Ovary (tissue), 9 donors: ENCODE data around the gene AKAP9. TPM values are rescaled to one million over a fixed set of nuclear protein-coding genes. Genes with fewer than 3 reads are reported as not detected.

Experiments
- DNase-seq, 5 donors: peaks; one replicate each; pipeline ENCODE4 v3.0.0-alpha.2; 2019 to 2020
- H3K27ac ChIP-seq, 2 donors: fragments of 200-600 bp; one replicate each; pipeline versions ENCODE4 v1.5.1 to v1.8.0; 2019 to 2022
- H3K27me3 ChIP-seq: fragments of 200-600 bp; one replicate; pipeline ENCODE4 v1.8.0; 2022
- H3K36me3 ChIP-seq: fragments of 200-600 bp; sonication (generic); one replicate; pipeline ENCODE4 v1.5.1; 2019
- H3K4me1 ChIP-seq: one replicate; pipeline ENCODE4 v1.8.1; 2013; ENCODE audit warnings: mild to moderate bottlenecking, moderate library complexity; ENCODE audit not compliant: insufficient read depth
- H3K4me3 ChIP-seq: fragments of 200-600 bp; sonication (generic); one replicate; pipeline ENCODE4 v1.5.1; 2017
- H3K9me3 ChIP-seq, 2 donors: fragments of 200-600 bp in 1 of 2; sonication (generic) in 1 of 2; one replicate each; pipeline versions ENCODE4 v1.5.1 to v1.8.1; 2013 to 2019; ENCODE audit warnings: mild to moderate bottlenecking in 1 of 2, moderate library complexity in 1 of 2
- EP300 ChIP-seq: sonication (generic); formaldehyde crosslinking; IDR thresholded peaks from one replicate; pipeline ENCODE4 v1.6.1; 2017; ENCODE audit warnings: antibody characterized with exemption
- POLR2A ChIP-seq: fragments of 450-650 bp; IDR thresholded peaks from one replicate; pipeline ENCODE4 v1.6.1; 2017; ENCODE audit warnings: antibody characterized with exemption, mild to moderate bottlenecking, moderate library complexity
- WGBS, 3 donors: extraction: QIAGEN DNeasy Blood & Tissue Kit in 1 of 3; methylation state at CpG; one replicate each; pipeline versions ENCODE4 v1.1.5 to v1.1.7; 2013 to 2017; 5-methylcytosine and 5-hydroxymethylcytosine counted together
- intact Hi-C, 4 donors: fragments of 100-400 bp; cut with DNase I; formaldehyde crosslinking; loops; one replicate each; pipeline versions ENCODE4 v1.11.0 to v1.15.1; 2022 to 2023
- polyA plus RNA-seq, 2 donors: library from polyadenylated mRNA; stranded (reverse); fragments of 200-250 nt in 1 of 2; fragments of 350-450 nt in 1 of 2; fragmentation: Illumina TruSeq in 1 of 2; extraction: RNeasy Lipid Tissue Mini Kit (QIAGEN cat#74804) in 1 of 2; gene quantifications; one replicate each; pipeline ENCODE4 v1.2.3, GENCODE V29; 2013 to 2014
- total RNA-seq, 7 donors: library from RNA; depleted of rRNA in 2 of 7; stranded (reverse); fragments of >200 nt in 2 of 7; fragmentation: NEBNext Ultra II Directional in 3 of 7; extraction: Animal tissue kit (Norgen Biotek cat#: 25700) in 3 of 7; gene quantifications; one replicate each; pipeline versions ENCODE4 v1.1.0 to v1.2.4, GENCODE V29; 2016 to 2023
- TF ChIP-seq, protein P1 (sequence below), 3 donors: fragments of 450-650 bp in 2 of 3; fragments of 200-600 bp in 1 of 3; IDR thresholded peaks; one replicate each; pipeline versions ENCODE4 v1.5.1 to v1.8.0; 2016 to 2022; ENCODE audit warnings: antibody characterized with exemption in 3 of 3, mild to moderate bottlenecking in 1 of 3
- donor health status: DM: no; HTN: no; CAD: no; lungs with moderate emphysema.
- donor health status: DM: no; HTN: no; CAD: no.
- donor health status: Bipolar disorder and iron deficiency.
- donor health status: DM: yes; HTN: yes; CAD: no.
- donor health status: DM: no; HTN: no; CAD: no.
- donor health status: DM: yes; HTN: yes; CAD: no.

The AKAP9 gene
- total and polyA plus RNA-seq, 9 donors, result 22.1 to 92.8 (median 57.7) TPM

DNA sequence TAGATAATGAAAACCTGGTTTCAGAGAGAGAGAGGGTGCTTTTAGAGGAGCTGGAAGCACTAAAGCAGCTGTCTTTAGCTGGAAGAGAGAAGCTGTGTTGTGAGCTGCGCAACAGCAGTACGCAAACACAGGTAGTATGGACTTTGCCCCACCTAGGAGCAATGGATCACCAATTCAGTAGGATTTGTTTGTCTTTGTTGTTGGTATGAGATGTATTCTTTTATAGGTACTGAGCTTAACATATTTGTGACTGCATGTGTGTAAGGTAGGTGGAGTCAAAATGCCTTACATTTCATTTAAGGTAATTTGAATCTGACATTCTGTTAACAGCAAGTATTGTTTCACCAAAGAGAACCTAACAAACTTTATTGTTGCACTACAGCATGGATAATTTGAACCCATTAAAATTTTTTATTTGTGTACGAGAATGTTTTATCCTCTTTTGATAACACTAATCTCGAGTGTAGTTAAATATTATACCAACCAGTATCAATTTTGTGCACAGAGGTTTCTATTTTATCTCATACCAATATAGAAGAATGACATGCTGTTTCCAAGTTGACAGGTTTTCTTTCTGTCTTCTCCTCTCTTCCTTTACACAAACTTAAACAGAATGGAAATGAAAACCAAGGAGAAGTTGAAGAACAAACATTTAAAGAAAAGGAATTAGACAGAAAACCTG is 101.5 kb downstream of the AKAP9 start:
- WGBS, 3 donors, result 77 to 89% (median 78%) methylated on average over 4 of the region's 4 CpGs
- Histone ChIP-seq H3K9me3 (no peaks in the 10 kb centered on the region), H3K27ac (no peak overlapping the region), H3K4me3 (no peak overlapping the region), H3K36me3 (no peaks in the 10 kb centered on the region), H3K27me3 (no peaks in the 10 kb centered on the region), H3K4me1 (no peaks in the 10 kb centered on the region)
- intact Hi-C loops, result no loop called here
- TF ChIP-seq POLR2A, result no peak
- TF ChIP-seq, protein P1, sequence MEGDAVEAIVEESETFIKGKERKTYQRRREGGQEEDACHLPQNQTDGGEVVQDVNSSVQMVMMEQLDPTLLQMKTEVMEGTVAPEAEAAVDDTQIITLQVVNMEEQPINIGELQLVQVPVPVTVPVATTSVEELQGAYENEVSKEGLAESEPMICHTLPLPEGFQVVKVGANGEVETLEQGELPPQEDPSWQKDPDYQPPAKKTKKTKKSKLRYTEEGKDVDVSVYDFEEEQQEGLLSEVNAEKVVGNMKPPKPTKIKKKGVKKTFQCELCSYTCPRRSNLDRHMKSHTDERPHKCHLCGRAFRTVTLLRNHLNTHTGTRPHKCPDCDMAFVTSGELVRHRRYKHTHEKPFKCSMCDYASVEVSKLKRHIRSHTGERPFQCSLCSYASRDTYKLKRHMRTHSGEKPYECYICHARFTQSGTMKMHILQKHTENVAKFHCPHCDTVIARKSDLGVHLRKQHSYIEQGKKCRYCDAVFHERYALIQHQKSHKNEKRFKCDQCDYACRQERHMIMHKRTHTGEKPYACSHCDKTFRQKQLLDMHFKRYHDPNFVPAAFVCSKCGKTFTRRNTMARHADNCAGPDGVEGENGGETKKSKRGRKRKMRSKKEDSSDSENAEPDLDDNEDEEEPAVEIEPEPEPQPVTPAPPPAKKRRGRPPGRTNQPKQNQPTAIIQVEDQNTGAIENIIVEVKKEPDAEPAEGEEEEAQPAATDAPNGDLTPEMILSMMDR (IDR thresholded peaks at IDR 0.05), result no peak
- TF ChIP-seq EP300, result no peak
- DNase-seq, result no peak

DNA sequence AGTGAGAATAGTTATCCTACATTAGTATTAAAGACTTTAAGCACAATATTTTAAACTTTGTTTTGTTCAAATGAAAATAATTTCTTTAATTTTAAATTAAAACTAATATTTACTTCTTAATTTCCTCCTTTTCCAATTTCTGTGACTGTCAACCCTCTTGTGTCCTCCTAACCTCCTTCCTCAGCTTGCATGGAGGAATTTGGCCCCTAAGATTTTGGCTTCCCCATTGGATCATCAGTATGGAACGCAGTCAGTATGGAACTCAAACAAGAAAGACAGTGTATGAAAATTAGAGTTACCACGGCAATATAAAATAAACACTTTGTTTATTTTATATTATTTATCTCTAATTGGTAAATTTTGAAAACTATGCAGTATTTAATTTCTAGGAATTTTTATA is 102.4 kb downstream of the AKAP9 start:
- Histone ChIP-seq H3K27ac (no peak overlapping the region), H3K4me3 (no peak overlapping the region), H3K36me3 (no peaks in the 10 kb centered on the region), H3K4me1 (no peaks in the 10 kb centered on the region), H3K27me3 (no peaks in the 10 kb centered on the region), H3K9me3 (no peaks in the 10 kb centered on the region)
- TF ChIP-seq, protein P1 (IDR thresholded peaks at IDR 0.05), result no peak
- TF ChIP-seq POLR2A, result no peak
- TF ChIP-seq EP300, result no peak
- WGBS, 3 donors, result 60 to 74% (median 69%) methylated on average over 2 of the region's 2 CpGs
- intact Hi-C loops, result no loop called here
- no peak for DNase-seq

DNA sequence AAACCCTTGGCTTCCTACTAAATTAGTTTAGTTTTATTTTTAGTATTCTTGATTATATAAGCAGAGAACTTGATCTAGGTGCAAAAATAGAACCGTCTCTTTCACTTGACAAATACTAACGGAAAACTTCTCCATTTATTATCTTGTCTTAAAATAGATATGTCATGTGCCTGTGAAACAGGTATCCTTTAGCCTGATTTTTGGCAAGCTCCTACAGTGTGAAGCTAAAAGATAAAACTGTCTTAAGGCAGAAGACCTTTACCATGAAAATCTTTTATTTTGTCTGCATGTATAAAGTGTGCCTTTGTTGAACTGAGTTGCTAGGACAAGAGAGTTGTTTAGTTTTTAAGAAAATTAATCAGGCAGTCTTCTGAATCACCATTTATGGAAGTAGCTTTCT is 103.0 kb downstream of the AKAP9 start:
- no peaks in the 10 kb centered on the region for H3K9me3 ChIP-seq
- no peaks in the 10 kb centered on the region for H3K4me1 ChIP-seq
- H3K36me3 ChIP-seq, result no peaks in the 10 kb centered on the region
- H3K27me3 ChIP-seq, result no peaks in the 10 kb centered on the region
- H3K4me3 ChIP-seq, result no peak overlapping the region
- DNase-seq, result no peak
- peak overlapping the region in 1 of 2 donors; percentile 23 for H3K27ac ChIP-seq
- 6 to 18% (median 15%) methylated on average over 2 of the region's 2 CpGs for WGBS, 3 donors
- intact Hi-C loops, result no loop called here
- TF ChIP-seq EP300 (no peak), POLR2A (no peak)
- TF ChIP-seq, protein P1 (IDR thresholded peaks at IDR 0.05), result no peak

DNA sequence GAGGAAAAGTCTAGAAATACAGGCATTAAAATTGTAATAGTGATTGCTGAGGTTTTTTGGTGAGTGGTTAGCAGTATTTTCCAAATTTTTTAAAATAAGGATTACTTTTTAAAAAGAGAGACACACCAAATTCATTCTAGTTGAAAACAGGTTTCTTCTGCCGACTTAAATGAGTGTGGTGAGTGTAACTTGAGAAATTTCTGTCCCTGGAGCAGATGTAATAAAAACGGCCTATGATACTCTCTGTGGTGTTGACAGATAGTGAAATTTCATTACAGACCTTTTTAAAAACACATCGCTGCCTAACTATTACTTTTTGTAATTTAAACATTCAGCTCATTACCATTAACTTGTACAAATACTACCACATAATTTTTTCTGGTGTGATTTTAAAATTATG is 103.5 kb downstream of the AKAP9 start:
- Histone ChIP-seq H3K9me3 (no peaks in the 10 kb centered on the region), H3K4me3 (no peak overlapping the region), H3K4me1 (no peaks in the 10 kb centered on the region), H3K36me3 (no peaks in the 10 kb centered on the region), H3K27me3 (no peaks in the 10 kb centered on the region), H3K27ac (peak overlapping the region in 1 of 2 donors; percentile 23)
- intact Hi-C loops, result no loop called here
- TF ChIP-seq, protein P1 (IDR thresholded peaks at IDR 0.05), result no peak
- TF ChIP-seq POLR2A (no peak), EP300 (no peak)
- WGBS, 3 donors, result 13 to 35% (median 18%) methylated on average over 3 of the region's 3 CpGs
- DNase-seq, result no peak
